Measurements from ENCODE around the gene OSBP2.

The OSBP2 gene

DNA sequence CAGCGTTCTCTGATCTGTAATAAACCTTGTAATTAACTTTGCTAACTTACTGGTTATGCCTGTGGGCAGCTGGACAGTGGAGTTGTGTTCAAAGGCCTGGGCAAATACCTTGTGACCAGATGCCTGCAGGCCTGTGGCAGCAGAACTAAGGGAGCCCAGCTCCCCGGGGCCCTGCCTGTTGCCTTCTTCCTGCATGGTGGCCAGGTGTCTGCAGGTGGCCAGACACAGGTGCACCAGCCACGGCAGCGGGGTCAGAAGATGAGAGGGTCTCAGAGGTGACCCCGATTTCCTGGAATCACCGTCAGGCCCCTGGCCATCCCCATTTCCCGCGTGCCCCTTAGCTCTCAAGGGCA, 127.2 kb downstream of the OSBP2 start:
- DNase-seq (ENCODE audit: low read depth), result no peak
- H3K4me3 ChIP-seq (ENCODE audit: low read length), result peak overlapping the region; percentile 39
- TF ChIP-seq, protein P1, sequence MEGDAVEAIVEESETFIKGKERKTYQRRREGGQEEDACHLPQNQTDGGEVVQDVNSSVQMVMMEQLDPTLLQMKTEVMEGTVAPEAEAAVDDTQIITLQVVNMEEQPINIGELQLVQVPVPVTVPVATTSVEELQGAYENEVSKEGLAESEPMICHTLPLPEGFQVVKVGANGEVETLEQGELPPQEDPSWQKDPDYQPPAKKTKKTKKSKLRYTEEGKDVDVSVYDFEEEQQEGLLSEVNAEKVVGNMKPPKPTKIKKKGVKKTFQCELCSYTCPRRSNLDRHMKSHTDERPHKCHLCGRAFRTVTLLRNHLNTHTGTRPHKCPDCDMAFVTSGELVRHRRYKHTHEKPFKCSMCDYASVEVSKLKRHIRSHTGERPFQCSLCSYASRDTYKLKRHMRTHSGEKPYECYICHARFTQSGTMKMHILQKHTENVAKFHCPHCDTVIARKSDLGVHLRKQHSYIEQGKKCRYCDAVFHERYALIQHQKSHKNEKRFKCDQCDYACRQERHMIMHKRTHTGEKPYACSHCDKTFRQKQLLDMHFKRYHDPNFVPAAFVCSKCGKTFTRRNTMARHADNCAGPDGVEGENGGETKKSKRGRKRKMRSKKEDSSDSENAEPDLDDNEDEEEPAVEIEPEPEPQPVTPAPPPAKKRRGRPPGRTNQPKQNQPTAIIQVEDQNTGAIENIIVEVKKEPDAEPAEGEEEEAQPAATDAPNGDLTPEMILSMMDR (conservative IDR thresholded peaks at IDR 0.05; ENCODE audit: low read length), result no peak

DNA sequence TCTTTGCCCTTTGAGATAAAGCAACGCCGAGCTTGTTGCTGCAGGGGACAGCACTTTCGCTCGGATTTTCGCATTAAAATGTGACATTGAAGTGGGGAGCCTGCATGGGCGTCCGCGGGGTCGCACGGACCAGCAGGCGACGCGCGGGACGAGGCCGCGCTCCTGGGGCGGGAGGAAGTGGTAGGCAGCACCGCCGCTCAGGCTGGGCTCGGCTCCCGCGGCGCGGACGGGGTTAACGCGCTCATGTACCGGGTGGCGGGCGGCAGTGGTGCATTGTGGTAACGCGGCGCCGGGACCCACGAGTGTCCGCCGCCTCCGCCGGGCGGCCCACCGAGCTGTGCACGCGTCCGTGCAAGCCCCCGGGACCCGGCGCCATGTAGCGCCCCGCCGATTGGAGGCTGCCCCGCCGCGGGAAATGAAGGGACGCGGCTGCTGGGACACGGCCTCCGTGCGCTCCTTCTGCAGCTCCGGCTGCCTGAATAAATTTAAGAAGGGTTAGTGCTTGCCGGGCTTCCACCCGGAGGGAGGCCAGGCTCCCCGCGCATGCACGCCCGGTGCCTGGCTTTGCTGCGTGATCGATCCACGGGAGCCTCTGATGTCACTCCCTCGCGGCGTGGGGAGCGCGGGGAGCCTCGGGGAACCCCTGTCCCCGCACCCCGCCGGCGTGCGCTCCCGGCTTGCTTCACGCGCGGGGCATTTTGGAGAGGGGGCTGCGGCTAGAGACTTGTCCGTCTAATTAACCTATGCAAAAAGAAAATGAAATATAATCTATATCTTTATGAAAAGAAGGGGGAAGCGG, 127.7 kb downstream of the OSBP2 start:
- TF ChIP-seq, protein P1 (conservative IDR thresholded peaks at IDR 0.05; ENCODE audit: low read length), result no peak
- H3K4me3 ChIP-seq (ENCODE audit: low read length), result peak overlapping the region; percentile 39
- DNase-seq (ENCODE audit: low read depth), result no peak

DNA sequence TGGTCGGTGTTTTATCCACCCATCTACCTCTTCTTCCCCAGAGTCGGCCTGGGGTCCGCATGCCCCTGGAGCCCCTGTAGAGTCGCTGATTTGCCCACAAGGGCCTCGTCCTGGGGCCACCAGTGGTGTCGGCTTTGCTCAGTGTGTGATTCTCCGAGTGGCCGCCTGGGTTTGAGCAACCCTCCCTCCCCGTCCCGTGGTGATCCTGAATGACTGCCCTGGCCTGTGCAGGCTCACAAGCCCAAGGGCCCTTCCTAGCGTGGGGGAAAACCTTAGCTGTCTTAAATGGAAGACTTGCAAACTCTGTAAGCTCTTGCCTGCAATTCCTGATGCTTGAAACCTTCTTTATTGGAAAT, 128.3 kb downstream of the OSBP2 start:
- H3K4me3 ChIP-seq (ENCODE audit: low read length), result no peak overlapping the region
- DNase-seq (ENCODE audit: low read depth), result no peak
- TF ChIP-seq, protein P1 (conservative IDR thresholded peaks at IDR 0.05; ENCODE audit: low read length), result no peak

DNA sequence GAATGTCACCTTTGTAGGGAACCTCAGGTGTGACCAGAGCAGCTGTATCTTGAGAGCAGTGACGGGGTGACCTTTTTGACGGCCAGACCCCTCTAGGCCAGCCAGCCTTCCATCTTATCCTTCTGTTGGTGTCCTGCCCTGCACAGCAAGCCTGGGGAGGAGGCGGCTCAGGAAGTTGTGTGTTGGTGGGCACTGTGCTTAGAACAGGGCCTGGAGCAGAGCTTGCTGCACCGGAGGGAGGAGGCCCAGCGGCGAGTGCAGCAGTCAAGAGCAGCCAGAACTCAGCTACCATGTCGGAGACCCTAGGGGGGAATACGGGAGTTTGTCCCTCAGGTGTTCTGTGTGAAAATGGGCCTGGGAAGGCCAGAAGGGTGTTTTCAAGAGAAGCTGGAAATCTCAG, 129.4 kb downstream of the OSBP2 start:
- no peak for DNase-seq (ENCODE audit: low read depth)
- TF ChIP-seq, protein P1 (conservative IDR thresholded peaks at IDR 0.05; ENCODE audit: low read length), result no peak
- H3K4me3 ChIP-seq (ENCODE audit: low read length), result no peak overlapping the region

DNA sequence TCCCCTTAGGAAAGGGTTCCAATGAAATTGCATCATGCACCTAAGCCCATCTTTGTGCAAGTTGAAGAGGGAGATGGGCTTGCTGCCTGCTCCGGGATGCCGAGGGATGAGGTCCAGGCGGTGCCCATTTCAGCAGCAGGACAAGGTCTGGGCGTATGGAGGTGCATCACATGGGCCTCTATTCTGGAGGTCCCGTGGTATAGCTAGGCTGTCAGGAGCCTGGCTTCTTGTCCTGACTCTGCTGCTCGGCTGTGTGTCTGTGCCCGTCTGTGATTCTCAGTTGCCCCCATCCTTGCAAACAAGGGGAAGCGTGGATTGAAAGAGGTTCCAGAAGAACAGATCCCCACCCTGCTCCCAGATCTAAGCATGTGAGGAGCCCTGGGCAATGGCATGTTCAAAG, 130.0 kb downstream of the OSBP2 start:
- TF ChIP-seq, protein P1 (conservative IDR thresholded peaks at IDR 0.05; ENCODE audit: low read length), result no peak
- H3K4me3 ChIP-seq (ENCODE audit: low read length), result no peak overlapping the region
- no peak for DNase-seq (ENCODE audit: low read depth)

DNA sequence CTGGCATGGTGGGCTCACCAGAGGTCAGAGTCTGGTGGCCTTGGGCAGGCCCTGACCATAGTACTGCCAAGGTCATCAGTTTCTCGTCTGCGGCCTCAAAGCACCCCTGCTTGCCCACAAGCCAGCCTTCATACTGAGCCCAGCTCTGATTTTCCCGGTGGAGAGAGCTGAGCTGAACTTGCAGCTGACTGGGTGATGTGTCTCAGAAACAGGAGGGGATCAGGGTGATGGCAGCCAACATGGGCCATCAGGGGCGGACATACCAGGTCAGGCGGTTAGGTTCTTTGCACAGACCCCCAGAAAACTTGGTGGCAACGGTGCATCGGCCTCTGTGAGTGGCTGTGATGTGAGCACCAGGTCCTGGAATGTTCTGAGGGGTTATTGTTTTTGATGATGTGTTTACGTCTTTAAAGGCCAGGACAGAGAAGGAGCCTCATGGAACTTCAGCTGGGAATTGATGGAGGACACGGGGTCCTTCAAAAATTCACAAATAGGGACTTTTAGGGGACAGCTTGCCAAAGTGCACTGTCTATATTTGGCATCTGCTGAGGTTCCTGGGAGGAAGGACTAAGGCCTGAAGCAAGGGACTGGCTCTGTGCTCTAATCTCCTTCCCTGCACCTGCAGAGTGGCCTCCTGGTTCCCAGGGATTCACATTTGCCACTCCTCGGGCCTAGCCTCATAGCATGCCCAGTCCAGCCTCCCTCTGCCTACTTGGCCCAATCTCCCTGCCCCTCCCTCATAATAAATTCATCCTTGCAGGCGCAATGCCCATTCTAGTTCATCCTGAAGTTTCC, 131.2 kb downstream of the OSBP2 start:
- TF ChIP-seq, protein P1 (conservative IDR thresholded peaks at IDR 0.05; ENCODE audit: low read length), result no peak
- no peak overlapping the region for H3K4me3 ChIP-seq (ENCODE audit: low read length)

More for the DNA sequence above, 131.2 kb downstream of the OSBP2 start:
- DNase-seq (ENCODE audit: low read depth), result no peak
